ENCODE results near the gene PELI1. TPM values are rescaled to one million over a fixed set of nuclear protein-coding genes. Genes with fewer than 3 reads are reported as not detected.

PELI1 gene
- total RNA-seq, 1 donor from 2014 or later: 88.7 TPM

DNA sequence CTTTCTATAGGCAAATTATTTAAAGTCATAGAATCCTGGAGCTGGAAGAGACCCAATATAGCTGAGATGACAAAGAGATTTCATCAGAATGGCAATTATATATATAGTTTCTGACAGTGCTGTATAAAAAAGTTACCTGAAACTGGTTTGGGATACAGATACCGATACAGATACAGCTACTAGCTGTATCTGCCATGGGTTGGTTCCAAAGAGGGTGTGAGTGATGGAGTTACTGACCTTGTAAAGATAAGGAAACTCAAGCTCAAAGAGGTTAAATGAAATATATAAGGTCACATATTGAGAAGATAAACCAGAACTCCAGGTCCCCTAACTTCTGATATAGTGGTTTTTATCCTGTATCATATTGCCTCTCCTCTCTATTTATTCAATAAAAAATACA lies 10.9 kb downstream of the PELI1 start:
- no peak overlapping the region for H3K27ac ChIP-seq
- no peak overlapping the region for H3K27ac Mint-ChIP-seq
- no peak for DNase-seq (ENCODE audit: low spot score)
- no peak overlapping the region for H3K4me2 ChIP-seq
- H3K4me1 Mint-ChIP-seq: peaks cover 17% of the 10 kb centered on the region
- H4K20me1 ChIP-seq (ENCODE audit: low read depth): peaks cover 67% of the 10 kb centered on the region
- peaks cover 22% of the 10 kb centered on the region for H3K4me1 ChIP-seq
- H3K4me3 Mint-ChIP-seq: no peak overlapping the region
- peaks cover 100% of the 10 kb centered on the region for H3K79me2 ChIP-seq (ENCODE audit: low read depth)
- no peak overlapping the region for H2AFZ ChIP-seq (replicated peaks)
- no peaks in the 10 kb centered on the region for H3K36me3 ChIP-seq
- H3K9me3 Mint-ChIP-seq: no peaks in the 10 kb centered on the region
- H3K27me3 Mint-ChIP-seq (ENCODE audit: insufficient read depth, low read depth): no peaks in the 10 kb centered on the region
- TF ChIP-seq CTCF (IDR thresholded peaks at IDR 0.05) (no peak), EZH2phosphoT487 (IDR thresholded peaks at IDR 0.05) (no peak), EZH2 (IDR thresholded peaks at IDR 0.05) (no peak)
- peaks cover 20% of the 10 kb centered on the region for H3K36me3 Mint-ChIP-seq
- no peaks in the 10 kb centered on the region for H3K27me3 ChIP-seq
- H3K9me3 ChIP-seq (ENCODE audit: low read depth): no peaks in the 10 kb centered on the region
- H3K9ac ChIP-seq: no peak overlapping the region
- no peak overlapping the region for H3K4me3 ChIP-seq
- H3F3A ChIP-seq (ENCODE audit: low read depth): peaks cover 4% of the 10 kb centered on the region

- Histone ChIP-seq H3K79me2 (ENCODE audit: low read depth) (peaks cover 100% of the 10 kb centered on the region), H3K4me1 (peaks cover 22% of the 10 kb centered on the region), H3F3A (ENCODE audit: low read depth) (peaks cover 4% of the 10 kb centered on the region), H3K9ac (no peak overlapping the region), H3K36me3 (no peaks in the 10 kb centered on the region), H3K4me2 (no peak overlapping the region), H3K9me3 (ENCODE audit: low read depth) (no peaks in the 10 kb centered on the region), H2AFZ (replicated peaks) (no peak overlapping the region), H3K4me3 (no peak overlapping the region), H4K20me1 (ENCODE audit: low read depth) (peaks cover 53% of the 10 kb centered on the region), H3K27ac (no peak overlapping the region), H3K27me3 (no peaks in the 10 kb centered on the region)
- no peak for TF ChIP-seq CTCF (IDR thresholded peaks at IDR 0.05)
- no peak for TF ChIP-seq EZH2phosphoT487 (IDR thresholded peaks at IDR 0.05)
- no peak for TF ChIP-seq EZH2 (IDR thresholded peaks at IDR 0.05)
- Mint-ChIP-seq H3K36me3 (peaks cover 21% of the 10 kb centered on the region), H3K4me1 (peaks cover 12% of the 10 kb centered on the region), H3K27me3 (ENCODE audit: insufficient read depth, low read depth) (no peaks in the 10 kb centered on the region), H3K4me3 (no peak overlapping the region), H3K27ac (no peak overlapping the region), H3K9me3 (peaks cover 7% of the 10 kb centered on the region)
- no peak for DNase-seq (ENCODE audit: low spot score)
Observed at GRCh38 chr2:64130333-64130732, 13.9 kb downstream of the PELI1 start.

GRCh38 chr2:64128943-64129391 lies 15.3 kb downstream of the PELI1 start:
- peaks cover 12% of the 10 kb centered on the region for H3K9me3 Mint-ChIP-seq
- Histone ChIP-seq H4K20me1 (ENCODE audit: low read depth) (peaks cover 45% of the 10 kb centered on the region), H3F3A (ENCODE audit: low read depth) (peaks cover 2% of the 10 kb centered on the region), H3K4me2 (no peak overlapping the region), H3K9ac (no peak overlapping the region), H3K4me3 (no peak overlapping the region), H3K9me3 (ENCODE audit: low read depth) (no peaks in the 10 kb centered on the region), H3K4me1 (peaks cover 10% of the 10 kb centered on the region), H3K27me3 (no peaks in the 10 kb centered on the region), H3K27ac (no peak overlapping the region), H2AFZ (replicated peaks) (no peak overlapping the region), H3K36me3 (no peaks in the 10 kb centered on the region), H3K79me2 (ENCODE audit: low read depth) (peaks cover 100% of the 10 kb centered on the region)
- TF ChIP-seq EZH2phosphoT487 (IDR thresholded peaks at IDR 0.05) (no peak), CTCF (IDR thresholded peaks at IDR 0.05) (no peak), EZH2 (IDR thresholded peaks at IDR 0.05) (no peak)
- H3K4me3 Mint-ChIP-seq: no peak overlapping the region
- peaks cover 31% of the 10 kb centered on the region for H3K36me3 Mint-ChIP-seq
- no peak for DNase-seq (ENCODE audit: low spot score)
- H3K27me3 Mint-ChIP-seq (ENCODE audit: insufficient read depth, low read depth): no peaks in the 10 kb centered on the region
- H3K27ac Mint-ChIP-seq: no peak overlapping the region
- peaks cover 2% of the 10 kb centered on the region for H3K4me1 Mint-ChIP-seq

Data from neural progenitor cell (in vitro differentiated cells).